C4-2B (cell line): ENCODE measurements around the gene SFMBT2.

Source experiments
- CTCF ChIP-seq: fragments of 450-650 bp; conservative IDR thresholded peaks from 2 replicates; pipeline ENCODE4 v1.5.1; 2017; ENCODE audit warnings: mild to moderate bottlenecking
- ZFX ChIP-seq: fragments of 450-650 bp; IDR thresholded peaks from 2 replicates; pipeline ENCODE4 v1.6.1; 2017

- TF ChIP-seq CTCF (no peak), ZFX (no peak)
Measured at GRCh38 chr10:7412237-7412927, 1.5 kb upstream of the SFMBT2 start.
